GM23248 (cell line): ENCODE results near the gene SETMAR. TPM values are rescaled to one million over a fixed set of nuclear protein-coding genes. Genes with fewer than 3 reads are reported as not detected.

Experiments used
- DNase-seq: peaks from one replicate; pipeline ENCODE4 v3.0.0-alpha.2; 2015
- H2AFZ ChIP-seq: fragments of 200-600 bp; sonication (generic); 2 replicates; pipeline ENCODE4 v1.6.1; 2016; ENCODE audit warnings: antibody characterized with exemption
- H3F3A ChIP-seq: fragments of 200-600 bp; sonication (generic); 2 replicates; pipeline ENCODE4 v1.6.1; 2016; ENCODE audit warnings: mild to moderate bottlenecking, antibody characterized with exemption, mixed run types; ENCODE audit not compliant: insufficient read depth
- H3K27ac ChIP-seq: fragments of 200-600 bp; sonication (generic); 2 replicates; pipeline ENCODE4 v1.5.1; 2016; ENCODE audit warnings: mild to moderate bottlenecking
- H3K27me3 ChIP-seq: fragments of 200-600 bp; sonication (generic); replicated peaks from 2 replicates; pipeline ENCODE4 v1.6.1; 2016; ENCODE audit warnings: mild to moderate bottlenecking; ENCODE audit not compliant: insufficient read depth
- H3K36me3 ChIP-seq: fragments of 200-600 bp; sonication (generic); 2 replicates; pipeline ENCODE4 v1.6.1; 2016; ENCODE audit warnings: low read depth, mild to moderate bottlenecking
- H3K4me1 ChIP-seq: fragments of 200-600 bp; sonication (generic); 2 replicates; pipeline ENCODE4 v1.6.1; 2016; ENCODE audit warnings: mild to moderate bottlenecking; ENCODE audit not compliant: insufficient read depth
- H3K4me2 ChIP-seq: fragments of 200-600 bp; sonication (generic); one replicate; pipeline ENCODE4 v1.6.1; 2016; ENCODE audit warnings: mild to moderate bottlenecking; ENCODE audit not compliant: unreplicated experiment
- H3K4me3 ChIP-seq: fragments of 200-600 bp; sonication (generic); 2 replicates; pipeline ENCODE4 v1.5.1; 2016; ENCODE audit warnings: mild to moderate bottlenecking
- H3K79me2 ChIP-seq: fragments of 200-600 bp; sonication (generic); 2 replicates; pipeline ENCODE4 v1.6.1; 2016; ENCODE audit warnings: mild to moderate bottlenecking; ENCODE audit not compliant: insufficient read depth
- H3K9ac ChIP-seq: fragments of 200-600 bp; sonication (generic); 2 replicates; pipeline ENCODE4 v1.6.1; 2016; ENCODE audit warnings: mild to moderate bottlenecking
- H3K9me2 ChIP-seq: fragments of 200-600 bp; sonication (generic); 2 replicates; pipeline ENCODE4 v1.6.1; 2016; ENCODE audit warnings: mixed run types, mild to moderate bottlenecking, moderate library complexity; ENCODE audit not compliant: insufficient read depth
- H3K9me3 ChIP-seq: fragments of 200-600 bp; sonication (generic); one replicate; pipeline ENCODE4 v1.6.1; 2017; ENCODE audit warnings: low read depth
- H4K20me1 ChIP-seq: fragments of 200-600 bp; sonication (generic); 2 replicates; pipeline ENCODE4 v1.6.0; 2016; ENCODE audit not compliant: insufficient read depth
- EZH2 ChIP-seq: fragments of 200-600 bp; sonication (generic); IDR thresholded peaks from 2 replicates; pipeline ENCODE4 v1.6.1; 2018; ENCODE audit warnings: antibody characterized with exemption, mild to moderate bottlenecking; ENCODE audit not compliant: insufficient read depth, poor library complexity, severe bottlenecking
- EZH2phosphoT487 ChIP-seq: fragments of 200-600 bp; sonication (generic); IDR thresholded peaks from 2 replicates; pipeline ENCODE4 v1.6.1; 2018; ENCODE audit warnings: antibody characterized with exemption, moderate library complexity, mild to moderate bottlenecking, low read depth; ENCODE audit not compliant: insufficient read depth
- WGBS, 2 experiments: methylation state at CpG; one replicate each; pipeline ENCODE4 v1.1.6; 2015 to 2017; ENCODE audit warnings: low lambda C conversion rate in 2 of 2, low coverage in 1 of 2; ENCODE audit errors: missing lambda C conversion rate in 2 of 2; 5-methylcytosine and 5-hydroxymethylcytosine counted together
- in situ Hi-C: fragments of 300-500 bp; cut with MboI; formaldehyde crosslinking; loops from 2 replicates; pipeline ENCODE4 v1.15.0; 2020
- polyA plus RNA-seq: library from polyadenylated mRNA; unstranded; fragments of >200 nt; fragmentation: Nextera tagmentation; extraction: Ambion mirVana; gene quantifications from 2 replicates; pipeline ENCODE4 v1.2.1, GENCODE V29; 2016
- total RNA-seq: library from RNA; depleted of rRNA; stranded (reverse); fragments of >200 nt; shearing (Covaris generic); gene quantifications from 2 replicates; pipeline ENCODE4 v1.2.3, GENCODE V29; 2014

The SETMAR gene
- total and polyA plus RNA-seq, 2 experiments from 2014 or later: 7.2 to 12.5 TPM

DNA sequence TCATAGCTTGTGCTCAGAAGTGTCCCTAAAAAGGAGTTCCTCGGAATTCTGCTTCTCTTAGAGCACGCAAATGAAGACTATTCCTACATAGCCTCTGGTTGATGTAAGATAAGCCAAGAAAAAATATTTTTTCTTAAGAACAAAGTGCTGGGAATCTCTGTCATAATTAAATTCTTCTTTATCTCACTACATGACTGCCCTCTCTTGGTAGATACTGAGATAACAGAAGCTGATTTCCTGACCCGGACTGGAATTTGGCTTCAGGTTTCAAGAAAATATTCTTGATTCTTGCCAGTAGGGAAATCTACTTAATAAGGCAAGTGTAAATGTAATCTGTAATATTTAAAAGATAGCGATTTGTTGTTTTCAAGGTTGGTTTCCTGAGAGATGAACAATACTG is 31.3 kb upstream of the SETMAR start:
- no peak overlapping the region for H3K9ac ChIP-seq
- no peaks in the 10 kb centered on the region for H3K36me3 ChIP-seq
- no peaks in the 10 kb centered on the region for H4K20me1 ChIP-seq
- no peak overlapping the region for H3K4me2 ChIP-seq
- in situ Hi-C loops: loop anchor here (10.0 kb wide), 1 partner anchor 1067 kb away; no protein-coding TSS in a partner anchor
- H3K4me3 ChIP-seq: no peak overlapping the region
- H2AFZ ChIP-seq: no peak overlapping the region; the same call in 1 of the 2 replicates
- H3K27me3 ChIP-seq: no peaks in the 10 kb centered on the region
- no peaks in the 10 kb centered on the region for H3K79me2 ChIP-seq
- peak; percentile 60 for DNase-seq
- H3K4me1 ChIP-seq: no peaks in the 10 kb centered on the region
- no peaks in the 10 kb centered on the region for H3K9me3 ChIP-seq
- WGBS, 2 experiments: 3% methylated on average over 4 of the region's 4 CpGs
- H3F3A ChIP-seq: no peaks in the 10 kb centered on the region
- TF ChIP-seq EZH2phosphoT487 (no peak), EZH2 (no peak)
- H3K9me2 ChIP-seq: no peaks in the 10 kb centered on the region
- H3K27ac ChIP-seq: no peak overlapping the region

DNA sequence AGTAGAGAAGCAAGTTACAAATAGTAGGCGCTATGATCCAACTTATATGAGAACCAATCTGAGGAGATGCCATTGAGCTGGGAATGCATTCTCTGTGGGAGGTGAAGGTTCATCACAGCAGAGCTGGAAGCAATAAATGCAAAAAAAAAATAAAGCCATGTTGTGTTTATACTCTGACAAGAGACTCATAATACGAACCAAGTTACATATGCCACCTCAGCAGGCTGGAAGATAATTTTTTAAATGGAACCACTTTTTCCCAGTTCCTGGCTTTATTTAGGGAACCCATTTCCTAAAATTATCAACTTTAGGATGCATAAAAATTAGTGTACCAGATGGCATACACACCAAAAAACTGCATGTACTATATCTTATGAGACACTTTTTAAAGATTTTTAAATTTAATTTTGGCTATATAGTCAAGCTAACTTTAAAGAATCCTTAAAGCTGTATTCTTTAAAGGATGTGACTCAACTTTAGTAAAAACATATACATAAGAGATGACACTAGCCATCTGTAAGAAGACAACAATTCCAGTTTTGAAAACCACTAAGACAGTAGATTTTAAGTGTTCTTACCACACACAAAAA is 23.6 kb upstream of the SETMAR start:
- no peaks in the 10 kb centered on the region for H3K27me3 ChIP-seq
- TF ChIP-seq EZH2phosphoT487 (no peak), EZH2 (no peak)
- WGBS, 2 experiments: 84 to 96% methylated on average over 2 of the region's 2 CpGs
- H3K79me2 ChIP-seq: no peaks in the 10 kb centered on the region
- no peaks in the 10 kb centered on the region for H3K9me2 ChIP-seq
- no peaks in the 10 kb centered on the region for H3F3A ChIP-seq
- no peak for DNase-seq
- H3K27ac ChIP-seq: no peak overlapping the region
- H3K36me3 ChIP-seq: no peaks in the 10 kb centered on the region
- no peaks in the 10 kb centered on the region for H3K4me1 ChIP-seq
- H3K9me3 ChIP-seq: no peaks in the 10 kb centered on the region
- no peak overlapping the region for H3K9ac ChIP-seq
- in situ Hi-C loops: loop anchor here (10.0 kb wide), 1 partner anchor 1075 kb away; no protein-coding TSS in a partner anchor
- H3K4me2 ChIP-seq: no peak overlapping the region
- H4K20me1 ChIP-seq: no peaks in the 10 kb centered on the region
- no peak overlapping the region for H3K4me3 ChIP-seq
- no peak overlapping the region for H2AFZ ChIP-seq

DNA sequence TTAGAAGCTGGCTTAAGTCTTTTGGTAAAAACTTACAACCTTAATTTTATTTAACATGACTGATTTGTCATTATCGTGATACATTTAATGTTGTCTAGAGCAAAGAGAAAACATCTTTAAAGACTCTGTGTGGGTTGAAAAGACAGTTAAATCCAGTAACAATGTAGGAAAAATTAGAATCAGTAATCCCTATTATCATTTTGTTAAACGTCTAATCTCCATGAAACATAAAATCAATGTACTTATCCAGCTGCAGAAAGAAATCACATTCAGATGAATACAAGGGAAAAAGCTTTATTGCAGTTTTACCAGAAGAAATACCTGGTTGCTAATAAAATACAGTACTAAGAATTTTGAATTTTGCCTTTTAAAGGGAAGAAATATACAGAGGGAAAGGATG is 21.2 kb upstream of the SETMAR start:
- in situ Hi-C loops: no loop called here
- no peak overlapping the region for H3K4me3 ChIP-seq
- no peaks in the 10 kb centered on the region for H3K4me1 ChIP-seq
- H3K79me2 ChIP-seq: no peaks in the 10 kb centered on the region
- H3K9me2 ChIP-seq: no peaks in the 10 kb centered on the region
- TF ChIP-seq EZH2phosphoT487: no peak
- no peak for TF ChIP-seq EZH2
- H2AFZ ChIP-seq: no peak overlapping the region
- H3K4me2 ChIP-seq: no peak overlapping the region
- H3K27me3 ChIP-seq: no peaks in the 10 kb centered on the region
- DNase-seq: no peak
- no peaks in the 10 kb centered on the region for H3F3A ChIP-seq
- H3K9ac ChIP-seq: no peak overlapping the region
- 46 to 49% methylated on average over 2 of the region's 2 CpGs for WGBS, 2 experiments
- H3K9me3 ChIP-seq: no peaks in the 10 kb centered on the region
- no peak overlapping the region for H3K27ac ChIP-seq
- no peaks in the 10 kb centered on the region for H4K20me1 ChIP-seq
- H3K36me3 ChIP-seq: no peaks in the 10 kb centered on the region

DNA sequence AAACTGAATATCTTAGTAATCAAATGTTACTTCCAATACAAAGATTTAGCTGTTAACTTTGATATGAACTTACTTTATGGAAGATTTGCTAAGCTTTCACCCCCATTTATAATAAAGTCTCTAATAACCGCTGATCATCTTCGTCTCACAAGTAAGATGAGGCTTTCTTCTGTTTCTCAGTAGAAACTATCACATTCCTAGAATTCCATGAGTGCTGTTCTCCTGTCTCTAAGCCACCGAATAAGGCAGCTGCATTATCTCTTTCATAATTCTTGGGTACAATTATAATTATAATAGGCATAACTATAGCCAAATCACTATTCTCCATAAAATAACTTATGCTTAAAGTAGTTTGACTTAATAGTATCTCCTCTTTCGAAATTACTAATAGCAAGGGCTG is 18.3 kb upstream of the SETMAR start:
- H3K9ac ChIP-seq: no peak overlapping the region
- no peaks in the 10 kb centered on the region for H3K4me1 ChIP-seq
- H3K4me2 ChIP-seq: no peak overlapping the region
- no peaks in the 10 kb centered on the region for H3K79me2 ChIP-seq
- no peaks in the 10 kb centered on the region for H3K36me3 ChIP-seq
- H3K9me2 ChIP-seq: no peaks in the 10 kb centered on the region
- H3K27me3 ChIP-seq: no peaks in the 10 kb centered on the region
- TF ChIP-seq EZH2phosphoT487 (no peak), EZH2 (no peak)
- 53 to 54% methylated on average over 4 of the region's 4 CpGs for WGBS, 2 experiments
- H3K4me3 ChIP-seq: no peak overlapping the region
- no peaks in the 10 kb centered on the region for H4K20me1 ChIP-seq
- no peak for DNase-seq
- H2AFZ ChIP-seq: no peak overlapping the region
- in situ Hi-C loops: no loop called here
- no peaks in the 10 kb centered on the region for H3F3A ChIP-seq
- no peak overlapping the region for H3K27ac ChIP-seq
- no peaks in the 10 kb centered on the region for H3K9me3 ChIP-seq

DNA sequence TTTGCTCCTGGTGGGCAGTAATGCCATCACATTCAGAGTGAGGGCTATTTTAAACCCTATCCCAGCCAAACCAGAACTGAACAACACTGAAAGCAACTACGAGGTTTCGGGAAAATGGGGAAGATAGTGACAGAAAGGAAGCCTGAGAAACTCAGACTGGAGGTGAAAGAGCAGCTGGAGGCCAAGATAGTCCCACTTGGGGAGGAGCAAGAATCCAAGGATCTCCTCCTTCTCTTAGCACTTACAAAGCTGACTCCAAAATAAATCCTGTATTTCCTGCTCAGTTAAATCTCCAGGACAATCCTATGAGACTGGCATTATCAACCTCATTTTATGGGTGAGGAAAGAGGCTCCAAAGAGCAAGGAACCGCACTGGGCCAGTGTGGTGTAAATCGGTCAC is 14.1 kb upstream of the SETMAR start:
- Histone ChIP-seq H3K4me1 (no peaks in the 10 kb centered on the region), H3K27ac (no peak overlapping the region), H3K79me2 (no peaks in the 10 kb centered on the region), H3K4me2 (no peak overlapping the region), H2AFZ (no peak overlapping the region), H3F3A (no peaks in the 10 kb centered on the region), H3K9ac (no peak overlapping the region), H3K9me3 (no peaks in the 10 kb centered on the region), H3K9me2 (no peaks in the 10 kb centered on the region), H4K20me1 (no peaks in the 10 kb centered on the region), H3K36me3 (no peaks in the 10 kb centered on the region), H3K27me3 (no peaks in the 10 kb centered on the region), H3K4me3 (no peak overlapping the region)
- in situ Hi-C loops: no loop called here
- TF ChIP-seq EZH2phosphoT487 (no peak), EZH2 (no peak)
- WGBS, 2 experiments: 77 to 86% methylated on average over 4 of the region's 4 CpGs
- DNase-seq: no peak
